HUES48 (cell line): ENCODE measurements around the gene OTOP2.
"Not testable (repeated sequence)": the region's sequence is repeated elsewhere in the genome, so short reads cannot be mapped to it uniquely, and the experiment has no call there.

ENCODE experiments used
- H3K27ac ChIP-seq: one replicate; pipeline ENCODE4 v1.7.0; 2013; ENCODE audit warnings: low read depth, low read length, inconsistent platforms
- H3K27me3 ChIP-seq: 2 replicates; pipeline ENCODE4 v1.6.1; 2013; ENCODE audit warnings: mild to moderate bottlenecking, low read length; ENCODE audit not compliant: control insufficient read depth, insufficient read depth
- H3K36me3 ChIP-seq: 2 replicates; pipeline ENCODE4 v1.6.1; 2013; ENCODE audit warnings: low read length; ENCODE audit not compliant: control insufficient read depth, insufficient read depth
- H3K4me1 ChIP-seq: 2 replicates; pipeline ENCODE4 v1.6.1; 2013; ENCODE audit warnings: mild to moderate bottlenecking, low read length; ENCODE audit not compliant: control insufficient read depth, insufficient read depth
- H3K4me3 ChIP-seq: 2 replicates; pipeline ENCODE4 v1.5.1; 2013; ENCODE audit warnings: mild to moderate bottlenecking, low read depth, low read length
- H3K9ac ChIP-seq: 2 replicates; pipeline ENCODE4 v1.6.1; 2013; ENCODE audit warnings: mild to moderate bottlenecking, low read depth, low read length, moderate library complexity
- H3K9me3 ChIP-seq: 2 replicates; pipeline ENCODE4 v1.6.1; 2013; ENCODE audit warnings: low read length; ENCODE audit not compliant: control insufficient read depth, insufficient read depth

Gene OTOP2

GRCh38 chr17:74903034-74903433 is 21.0 kb upstream of the OTOP2 start:
- Histone ChIP-seq H3K27me3 (0 out of 2 replicates have a peak, but pooled peaks cover 5% of the 10 kb centered on the region), H3K4me1 (no peaks in the 10 kb centered on the region), H3K9ac (no peak overlapping the region), H3K4me3 (no peak overlapping the region), H3K27ac (no peak overlapping the region), H3K36me3 (no peaks in the 10 kb centered on the region), H3K9me3 (no peaks in the 10 kb centered on the region)

GRCh38 chr17:74903671-74904070 is 20.4 kb upstream of the OTOP2 start:
- H3K27me3 ChIP-seq = 0 out of 2 replicates have a peak, but pooled peaks cover 5% of the 10 kb centered on the region
- H3K9ac ChIP-seq = no peak overlapping the region
- no peaks in the 10 kb centered on the region for H3K36me3 ChIP-seq

GRCh38 chr17:74904687-74905409 is 19.2 kb upstream of the OTOP2 start:
- no peak overlapping the region for H3K27ac ChIP-seq
- H3K9me3 ChIP-seq = no peaks in the 10 kb centered on the region
- H3K9ac ChIP-seq = no peak overlapping the region
- H3K36me3 ChIP-seq = no peaks in the 10 kb centered on the region
- peaks cover 13% of the 10 kb centered on the region for H3K4me1 ChIP-seq
- H3K27me3 ChIP-seq = 0 out of 2 replicates have a peak, but pooled peaks cover 5% of the 10 kb centered on the region
- no peak overlapping the region for H3K4me3 ChIP-seq

More at GRCh38 chr17:74903671-74904070, 20.4 kb upstream of the OTOP2 start:
- no peak overlapping the region for H3K4me3 ChIP-seq
- H3K9me3 ChIP-seq = no peaks in the 10 kb centered on the region
- peaks cover 1% of the 10 kb centered on the region for H3K4me1 ChIP-seq
- no peak overlapping the region for H3K27ac ChIP-seq

- not testable (repeated sequence) for H3K27me3 ChIP-seq, H3K27ac ChIP-seq, H3K9me3 ChIP-seq, H3K9ac ChIP-seq, H3K4me3 ChIP-seq, H3K36me3 ChIP-seq
- H3K4me1 ChIP-seq = peaks cover 23% of the 10 kb centered on the region
Observed at GRCh38 chr17:74906214-74906793, 17.8 kb upstream of the OTOP2 start.

GRCh38 chr17:74907012-74907411 is 17.1 kb upstream of the OTOP2 start:
- H3K27ac ChIP-seq = no peak overlapping the region
- no peak overlapping the region for H3K9ac ChIP-seq
- no peaks in the 10 kb centered on the region for H3K9me3 ChIP-seq
- H3K4me1 ChIP-seq = peaks cover 23% of the 10 kb centered on the region
- no peaks in the 10 kb centered on the region for H3K36me3 ChIP-seq
- no peaks in the 10 kb centered on the region for H3K27me3 ChIP-seq
- no peak overlapping the region for H3K4me3 ChIP-seq

- not testable (repeated sequence) for H3K4me3 ChIP-seq, H3K27me3 ChIP-seq, H3K36me3 ChIP-seq, H3K9ac ChIP-seq, H3K9me3 ChIP-seq, H3K27ac ChIP-seq
- H3K4me1 ChIP-seq = peaks cover 23% of the 10 kb centered on the region
Observed at GRCh38 chr17:74909097-74909496, 15.0 kb upstream of the OTOP2 start.

- H3K9ac ChIP-seq, H3K9me3 ChIP-seq, H3K4me3 ChIP-seq, H3K27me3 ChIP-seq, H3K27ac ChIP-seq, H3K36me3 ChIP-seq: not testable (repeated sequence)
- H3K4me1 ChIP-seq = peaks cover 23% of the 10 kb centered on the region
Observed at GRCh38 chr17:74911423-74911822, 12.7 kb upstream of the OTOP2 start.

- Histone ChIP-seq H3K9ac (no peak overlapping the region), H3K4me3 (no peak overlapping the region), H3K4me1 (no peaks in the 10 kb centered on the region; the same call in 1 of the 2 replicates), H3K27me3 (peaks cover 2% of the 10 kb centered on the region; the same call in 1 of the 2 replicates), H3K36me3 (no peaks in the 10 kb centered on the region), H3K27ac (no peak overlapping the region), H3K9me3 (no peaks in the 10 kb centered on the region)
Observed at GRCh38 chr17:74916136-74916850, 7.8 kb upstream of the OTOP2 start.

GRCh38 chr17:74916851-74917199 is 7.2 kb upstream of the OTOP2 start:
- H3K27me3 ChIP-seq = peaks cover 7% of the 10 kb centered on the region
- no peaks in the 10 kb centered on the region for H3K9me3 ChIP-seq
- no peak overlapping the region for H3K27ac ChIP-seq
- H3K4me1 ChIP-seq = no peaks in the 10 kb centered on the region; the same call in 1 of the 2 replicates
- no peak overlapping the region for H3K4me3 ChIP-seq
- H3K9ac ChIP-seq = no peak overlapping the region
- H3K36me3 ChIP-seq = no peaks in the 10 kb centered on the region

- no peaks in the 10 kb centered on the region for H3K9me3 ChIP-seq
- peaks cover 13% of the 10 kb centered on the region for H3K27me3 ChIP-seq
- no peaks in the 10 kb centered on the region; the same call in 1 of the 2 replicates for H3K4me1 ChIP-seq
- no peak overlapping the region for H3K27ac ChIP-seq
- H3K36me3 ChIP-seq = no peaks in the 10 kb centered on the region
- no peak overlapping the region for H3K9ac ChIP-seq
- H3K4me3 ChIP-seq = no peak overlapping the region
Observed at GRCh38 chr17:74917430-74917829, 6.6 kb upstream of the OTOP2 start.

GRCh38 chr17:74918906-74919305 is 5.2 kb upstream of the OTOP2 start:
- no peaks in the 10 kb centered on the region for H3K9me3 ChIP-seq
- no peak overlapping the region for H3K4me3 ChIP-seq
- H3K27ac ChIP-seq = no peak overlapping the region
- H3K4me1 ChIP-seq = peaks cover 3% of the 10 kb centered on the region; the same call in 1 of the 2 replicates
- no peaks in the 10 kb centered on the region for H3K36me3 ChIP-seq
- peaks cover 27% of the 10 kb centered on the region for H3K27me3 ChIP-seq
- no peak overlapping the region for H3K9ac ChIP-seq
